ENCODE data around the gene KIF1C. TPM values are rescaled to one million over a fixed set of nuclear protein-coding genes. Genes with fewer than 3 reads are reported as not detected.

The KIF1C gene
- total RNA-seq, 1 experiment from 2014 or later = 83.6 TPM

GRCh38 chr17:4968486-4969046 is 29.2 kb upstream of the KIF1C start:
- peak; percentile 4 for DNase-seq (ENCODE audit: low spot score)

GRCh38 chr17:4969047-4969550 is 28.7 kb upstream of the KIF1C start:
- no peak for DNase-seq (ENCODE audit: low spot score)

GRCh38 chr17:4969551-4970173 is 28.1 kb upstream of the KIF1C start:
- no peak for DNase-seq (ENCODE audit: low spot score)

GRCh38 chr17:4970273-4970672 is 27.5 kb upstream of the KIF1C start:
- no peak for DNase-seq (ENCODE audit: low spot score)

GRCh38 chr17:4971826-4972225 is 25.9 kb upstream of the KIF1C start:
- DNase-seq (ENCODE audit: low spot score) = no peak

- no peak for DNase-seq (ENCODE audit: low spot score)
Measured at GRCh38 chr17:4972322-4972721, 25.4 kb upstream of the KIF1C start.

GRCh38 chr17:4972752-4973151 is 25.0 kb upstream of the KIF1C start:
- DNase-seq (ENCODE audit: low spot score) = no peak

GRCh38 chr17:4973256-4974114 is 24.3 kb upstream of the KIF1C start:
- DNase-seq (ENCODE audit: low spot score) = no peak

- no peak for DNase-seq (ENCODE audit: low spot score)
Measured at GRCh38 chr17:4974115-4974670, 23.6 kb upstream of the KIF1C start.

- DNase-seq (ENCODE audit: low spot score) = no peak
Measured at GRCh38 chr17:4978726-4979125, 19.0 kb upstream of the KIF1C start.

- DNase-seq (ENCODE audit: low spot score) = peak; percentile 64
Measured at GRCh38 chr17:4980644-4981216, 17.0 kb upstream of the KIF1C start.

- no peak for DNase-seq (ENCODE audit: low spot score)
Measured at GRCh38 chr17:4982305-4982704, 15.4 kb upstream of the KIF1C start.

- peak; percentile 15 for DNase-seq (ENCODE audit: low spot score)
Measured at GRCh38 chr17:4986403-4986802, 11.3 kb upstream of the KIF1C start.

- DNase-seq (ENCODE audit: low spot score) = peak; percentile 62
Measured at GRCh38 chr17:4986951-4987766, 10.6 kb upstream of the KIF1C start, which contains the start of gene CAMTA2. CAMTA2 (minus strand) TSS chr17:4987675; CDS start chr17:4986222, 1,453 bp downstream.

- no peak for DNase-seq (ENCODE audit: low spot score)
Measured at GRCh38 chr17:4987767-4988567, 9.8 kb upstream of the KIF1C start.

- no peak for DNase-seq (ENCODE audit: low spot score)
Measured at GRCh38 chr17:4994081-4994595, 3.6 kb upstream of the KIF1C start.

- DNase-seq (ENCODE audit: low spot score) = peak; percentile 21
Measured at GRCh38 chr17:4998027-4998731, 429 bp downstream of the KIF1C start.

- peak; percentile 8 for DNase-seq (ENCODE audit: low spot score)
Measured at GRCh38 chr17:4998732-4999429, 1.1 kb downstream of the KIF1C start.
